ENCODE measurements around the gene NEK7. TPM values are rescaled to one million over a fixed set of nuclear protein-coding genes. Genes with fewer than 3 reads are reported as not detected.

Gene NEK7
- total RNA-seq, 1 experiment from 2014 or later: 15.6 TPM

DNA sequence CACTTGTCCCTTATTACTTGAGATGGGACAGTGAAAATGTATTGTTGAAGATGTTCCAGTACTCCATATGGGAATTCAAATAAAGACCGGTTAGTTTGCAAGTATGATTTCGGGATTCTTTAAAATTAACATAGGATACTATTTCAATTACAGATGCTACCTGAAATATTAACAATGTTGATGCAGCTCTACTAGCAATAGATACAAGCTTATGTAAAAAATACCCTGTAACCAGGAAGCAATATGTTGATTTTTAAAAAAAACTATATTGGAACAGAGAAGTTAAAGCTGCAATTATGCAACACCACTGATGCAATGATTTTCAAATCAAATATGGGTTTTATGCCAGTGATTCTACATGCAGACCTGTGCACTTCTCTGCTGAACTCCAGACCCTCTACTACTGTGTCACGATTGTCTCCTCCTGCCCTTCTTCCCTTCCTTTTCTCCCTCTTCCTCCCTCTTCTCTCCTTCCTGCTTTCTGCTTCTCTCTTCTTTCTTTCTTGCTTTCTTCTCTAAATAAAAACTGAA lies 204.5 kb downstream of the NEK7 start:
- in situ Hi-C loops (cut with HindIII; ENCODE audit: low sequenced_read_pairs): no loop called here
- no peak for DNase-seq (ENCODE audit: low spot score)

DNA sequence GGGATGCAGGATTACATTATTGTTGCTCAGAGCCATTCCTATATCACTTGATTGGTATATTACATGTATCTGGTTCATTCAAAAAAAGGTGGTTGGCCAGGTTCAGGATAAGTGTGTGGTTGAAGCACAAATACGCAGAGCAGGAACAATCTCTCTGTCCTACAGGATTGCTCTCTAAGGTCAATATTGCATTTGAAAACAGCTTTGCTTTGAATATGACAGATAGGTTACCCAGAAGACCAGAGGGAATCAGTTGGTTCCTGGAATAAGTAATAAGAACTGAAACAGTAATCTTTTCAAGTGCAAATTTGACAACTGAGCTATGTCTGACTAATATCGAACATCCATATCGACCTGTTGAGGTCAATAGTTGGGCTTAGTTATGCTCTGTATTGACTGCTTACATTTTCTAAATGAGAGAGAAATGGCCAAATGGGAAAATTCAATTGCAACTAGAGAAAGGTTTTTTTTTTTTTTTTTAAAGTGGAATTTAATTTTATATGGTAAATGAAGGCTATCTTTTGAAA lies 206.9 kb downstream of the NEK7 start:
- in situ Hi-C loops (cut with HindIII; ENCODE audit: low sequenced_read_pairs): no loop called here
- DNase-seq (ENCODE audit: low spot score): no peak

DNA sequence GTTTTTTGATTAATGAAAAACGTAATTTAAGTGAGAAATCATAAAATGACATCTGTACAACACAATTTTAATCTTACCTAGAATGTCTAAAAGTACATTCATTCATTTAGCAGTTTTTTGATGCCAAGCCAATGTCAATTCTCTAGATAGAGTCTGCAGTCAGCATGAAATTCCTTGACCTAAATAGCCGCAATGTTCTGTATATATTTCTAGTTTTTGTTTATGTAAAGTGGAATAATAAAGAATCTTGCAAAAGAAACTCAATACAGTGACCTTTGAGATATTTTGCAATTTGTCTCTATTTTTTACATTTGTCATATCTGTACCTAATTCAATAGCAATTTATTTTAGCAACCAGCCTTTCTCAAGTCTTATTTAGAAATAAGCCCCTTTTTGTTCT lies 207.7 kb downstream of the NEK7 start:
- in situ Hi-C loops (cut with HindIII; ENCODE audit: low sequenced_read_pairs): no loop called here
- DNase-seq (ENCODE audit: low spot score): no peak

DNA sequence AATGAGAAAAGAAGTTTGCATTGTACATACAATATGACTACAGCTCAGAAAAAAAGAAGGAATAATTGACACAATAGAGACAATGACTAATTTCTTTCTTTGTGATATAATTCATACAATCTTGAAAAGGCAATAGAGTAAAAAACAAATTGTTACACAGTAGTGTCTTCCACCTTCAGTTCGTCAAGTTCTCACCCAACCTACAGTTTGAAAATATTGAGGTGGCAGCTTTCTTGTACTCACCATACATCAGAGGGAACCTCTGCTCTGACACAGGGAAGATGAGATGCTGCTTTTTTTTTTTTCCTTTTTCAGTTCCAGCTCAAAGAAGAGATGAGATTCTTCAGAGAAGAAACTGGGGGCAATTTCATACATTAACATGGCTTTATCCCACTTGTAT lies 210.5 kb downstream of the NEK7 start:
- in situ Hi-C loops (cut with HindIII; ENCODE audit: low sequenced_read_pairs): no loop called here
- DNase-seq (ENCODE audit: low spot score): no peak

DNA sequence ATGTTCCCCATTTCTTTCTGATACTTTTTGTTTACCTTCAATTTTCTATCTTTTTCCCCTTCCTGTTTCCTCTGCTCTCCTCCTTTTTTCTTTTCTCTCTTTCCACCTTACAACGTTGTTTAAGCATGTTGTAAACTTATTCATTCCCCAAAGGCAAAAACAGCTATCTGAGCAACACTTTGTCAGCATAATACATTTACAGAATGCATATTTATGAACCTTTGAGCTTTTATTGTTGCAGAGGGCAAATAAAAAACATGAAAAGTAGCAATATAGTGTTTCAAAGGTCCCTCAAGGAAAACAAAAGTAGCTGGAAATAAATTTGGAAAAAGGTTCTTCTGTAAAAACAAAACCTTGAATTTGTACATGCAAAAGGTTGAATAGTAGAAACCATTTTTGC lies 214.2 kb downstream of the NEK7 start:
- DNase-seq (ENCODE audit: low spot score): no peak
- in situ Hi-C loops (cut with HindIII; ENCODE audit: low sequenced_read_pairs): no loop called here

Other genes with a start within 250 kb of the NEK7 start
- gene LHX9, start 239.6 kb upstream of the NEK7 start, total RNA-seq (2014; rRNA removed; shearing (Covaris generic)): not detected in 2 replicates